ENCODE measurements around the gene TLR2.
"Not testable (repeated sequence)": the region's sequence is repeated elsewhere in the genome, so short reads cannot be mapped to it uniquely, and the experiment has no call there.

TLR2 gene

DNA sequence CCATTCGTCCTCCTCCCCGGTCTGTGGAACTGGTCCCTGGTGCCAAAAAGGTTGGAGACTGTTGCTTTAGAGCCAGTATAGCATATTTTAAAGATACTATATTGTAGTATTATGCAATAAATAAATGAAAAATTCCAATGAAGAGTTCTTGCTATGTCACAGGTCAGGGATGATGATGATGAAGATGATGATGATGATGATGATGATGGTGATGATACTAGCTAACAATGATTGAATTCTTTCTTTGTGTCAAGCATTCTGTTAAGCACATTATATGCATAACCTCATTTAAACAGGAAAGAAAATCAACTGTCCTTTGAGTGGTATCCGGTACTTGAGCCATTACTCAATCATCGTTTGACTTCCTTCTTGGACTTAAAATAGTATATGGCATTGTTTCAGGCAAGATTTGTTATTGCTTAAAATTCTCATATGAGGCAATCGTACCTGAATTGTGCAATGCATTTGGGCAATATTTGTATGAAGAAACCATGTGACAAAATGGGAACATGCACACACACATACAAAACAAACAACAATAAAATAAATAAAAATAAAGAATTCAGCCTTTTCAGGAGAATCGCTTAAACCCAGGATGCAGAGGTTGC, 22.8 kb upstream of the TLR2 start:
- no peak for DNase-seq

DNA sequence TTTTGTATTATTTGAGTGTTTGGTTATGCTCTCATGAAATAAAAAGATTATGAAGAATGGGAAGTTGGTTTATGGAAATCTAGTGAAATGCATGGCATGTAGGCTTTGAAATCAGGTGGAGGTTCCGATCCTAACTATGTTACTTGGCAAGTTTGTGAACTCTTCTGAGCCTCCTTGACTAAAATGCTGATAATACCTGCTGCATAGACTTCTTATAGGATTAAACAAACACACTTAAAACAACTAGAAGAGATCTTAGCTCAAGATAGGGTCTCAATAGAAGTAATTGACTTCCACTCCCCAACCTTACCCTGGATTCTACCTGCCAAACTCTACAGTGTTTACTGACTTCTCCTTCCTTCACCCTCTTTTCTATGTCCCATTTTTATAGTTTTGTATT, 22.2 kb upstream of the TLR2 start:
- DNase-seq: no peak

DNA sequence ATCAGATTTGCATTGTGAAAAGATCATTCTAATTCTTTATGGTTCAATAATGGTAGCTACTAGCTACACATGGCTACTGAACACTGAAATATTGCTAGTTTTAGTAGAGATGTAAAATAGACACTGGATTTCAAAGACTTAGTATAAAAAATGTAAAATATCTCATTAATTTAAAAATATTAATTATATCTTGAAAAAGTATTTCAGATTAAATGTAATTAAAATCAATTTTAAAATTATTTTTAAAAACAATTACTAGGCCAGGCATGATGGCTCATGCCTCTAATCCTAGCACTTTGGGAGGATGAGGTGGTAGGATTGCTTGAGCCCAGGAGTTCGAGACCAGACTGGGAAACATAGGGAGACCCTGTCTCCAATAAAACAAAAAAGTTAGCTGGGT, 20.4 kb upstream of the TLR2 start:
- no peak for DNase-seq

DNA sequence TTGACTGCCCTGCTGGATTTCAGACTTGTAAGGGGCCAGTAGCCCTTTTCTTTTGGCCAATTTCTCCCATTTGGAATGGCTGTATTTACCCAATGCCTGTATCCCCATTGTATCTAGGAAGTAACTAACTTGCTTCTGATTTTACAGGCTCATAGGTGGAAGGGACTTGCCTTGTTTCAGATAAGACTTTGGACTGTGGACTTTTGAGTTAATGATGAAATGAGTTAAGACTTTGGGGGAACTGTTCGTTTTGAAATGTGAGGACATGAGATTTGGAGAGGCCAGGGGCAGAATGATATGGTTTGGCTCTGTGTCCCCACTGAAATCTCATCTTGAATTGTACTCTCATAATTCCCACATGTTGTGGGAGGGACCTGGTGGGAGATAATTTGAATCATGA, 17.6 kb upstream of the TLR2 start:
- not testable (repeated sequence) for DNase-seq

DNA sequence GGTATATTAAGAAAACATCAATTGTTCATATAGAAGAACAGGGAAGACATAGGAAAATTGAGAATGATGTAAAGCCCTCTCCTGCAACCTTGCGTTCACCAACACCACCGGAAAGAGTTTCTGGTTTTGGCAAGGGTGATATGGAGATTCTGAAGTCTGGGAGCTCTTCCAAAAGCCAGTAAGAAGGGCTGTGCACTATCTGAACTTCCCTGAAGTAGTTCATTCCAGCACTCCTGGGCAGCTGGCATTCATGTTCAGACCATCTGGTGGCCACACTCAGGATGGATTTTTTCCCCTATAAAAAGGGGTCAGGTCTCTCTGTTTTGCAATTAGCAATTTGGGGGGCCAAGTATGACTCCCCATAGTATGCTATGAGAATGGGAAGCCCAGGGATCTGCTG, 15.4 kb upstream of the TLR2 start:
- DNase-seq: no peak

DNA sequence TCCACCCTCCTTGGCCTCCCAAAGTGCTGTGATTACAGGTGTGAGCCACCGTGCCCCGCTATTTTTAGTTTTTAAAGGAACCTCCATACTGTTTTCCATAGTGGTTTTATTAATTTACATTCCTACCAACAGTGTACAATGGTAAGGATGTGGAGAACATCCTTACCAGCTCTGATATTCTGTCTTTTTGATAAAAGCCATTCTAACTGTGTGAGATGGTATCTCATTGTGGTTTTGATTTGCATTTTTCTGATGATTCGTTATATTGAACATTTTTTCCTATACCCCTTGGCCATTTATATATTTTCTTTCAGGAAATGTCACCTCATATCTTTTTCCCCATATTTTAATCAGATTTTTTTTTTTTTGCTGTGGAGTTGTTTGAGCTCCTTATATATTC, 14.2 kb upstream of the TLR2 start:
- DNase-seq: no peak

GRCh38 chr4:153676486-153676885, 7.6 kb upstream of the TLR2 start:
- DNase-seq: no peak

DNA sequence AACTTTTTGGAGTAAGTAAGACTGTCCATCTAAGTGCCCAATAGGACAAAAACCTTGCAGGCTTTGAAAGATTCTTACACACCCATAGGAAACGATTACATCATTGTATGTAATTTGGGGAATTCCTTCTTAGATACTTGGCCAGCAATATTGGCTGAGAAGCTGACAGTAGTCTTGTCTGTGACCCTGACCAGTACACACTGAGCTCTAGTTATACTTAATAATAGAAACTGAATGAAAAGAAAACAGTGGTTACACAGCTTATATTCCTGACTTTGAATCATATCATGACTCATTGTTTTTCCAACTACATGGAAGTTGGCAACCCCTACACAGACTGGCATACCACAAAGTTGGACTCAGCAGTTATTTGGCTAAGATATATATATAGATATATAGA, 7.1 kb upstream of the TLR2 start:
- no peak for DNase-seq

- DNase-seq: no peak
These were observed 4.6 kb upstream of the TLR2 start for GRCh38 chr4:153679486-153679885.

- DNase-seq: no peak
These were observed 308 bp upstream of the TLR2 start for GRCh38 chr4:153683763-153684181.

- no peak for DNase-seq
These were observed 891 bp downstream of the TLR2 start for GRCh38 chr4:153684971-153685371.

- DNase-seq: no peak
These were observed 20.4 kb downstream of the TLR2 start for GRCh38 chr4:153704522-153704921.

GRCh38 chr4:153705743-153706468, 21.8 kb downstream of the TLR2 start:
- no peak for DNase-seq

DNA sequence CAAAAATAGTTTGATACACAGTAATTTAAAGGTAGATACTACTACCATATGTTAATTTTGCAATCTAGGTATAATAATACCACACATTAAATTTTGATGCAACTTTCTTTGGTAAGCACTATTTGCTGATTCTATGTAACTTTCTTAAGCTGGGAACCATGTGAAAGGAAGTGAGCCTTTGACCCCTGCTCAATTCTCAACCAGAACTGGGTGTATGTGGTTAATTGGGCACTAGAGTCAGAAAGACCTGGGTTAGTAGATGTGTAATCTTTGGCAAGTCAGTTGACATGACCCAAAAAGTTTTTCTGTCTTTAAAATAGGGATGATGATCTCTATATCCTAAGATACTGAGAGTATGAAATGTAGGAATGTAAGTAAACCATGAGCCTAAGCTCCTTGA, 22.4 kb downstream of the TLR2 start:
- no peak for DNase-seq

GRCh38 chr4:153710681-153711080, 26.6 kb downstream of the TLR2 start:
- no peak for DNase-seq

DNA sequence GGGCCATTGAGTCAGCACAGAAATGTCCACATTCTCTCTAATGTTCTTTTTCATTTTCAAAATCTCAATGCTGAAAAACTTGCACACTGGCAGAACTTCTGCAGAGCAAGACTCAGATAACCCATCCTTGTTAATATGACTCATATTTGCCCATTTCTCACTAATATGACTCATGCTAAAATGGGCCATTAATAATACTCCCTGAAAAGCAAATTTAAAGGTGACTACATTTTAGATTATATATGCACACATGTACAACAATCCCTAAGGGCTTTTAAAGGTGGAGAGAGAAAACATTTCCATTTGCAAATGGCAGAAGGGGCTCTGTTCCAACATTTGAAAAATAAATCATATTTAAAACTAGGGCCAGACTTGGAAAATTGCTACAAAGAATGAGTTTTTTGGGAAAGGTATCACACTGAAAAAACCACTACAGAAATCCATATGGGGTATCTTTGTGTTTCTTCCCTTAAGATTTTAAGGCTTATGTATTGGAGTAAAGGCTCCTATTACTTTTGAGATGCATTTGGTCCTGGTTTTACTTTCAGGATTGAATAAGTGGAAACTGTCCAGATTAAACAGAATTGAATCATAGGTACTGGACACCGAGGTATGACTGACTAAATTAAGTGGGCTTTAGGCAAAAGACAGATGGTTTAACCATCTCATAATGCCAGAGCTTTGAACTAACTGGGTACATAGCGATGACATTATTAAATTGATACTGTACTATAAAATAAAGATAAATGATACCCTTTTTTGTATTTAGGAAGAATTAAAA, 30.0 kb downstream of the TLR2 start:
- DNase-seq: no peak

GRCh38 chr4:153722036-153722435, 38.0 kb downstream of the TLR2 start:
- DNase-seq: no peak

- no peak for DNase-seq
These were observed 40.5 kb downstream of the TLR2 start for GRCh38 chr4:153724606-153725005.

- no peak for DNase-seq
These were observed 41.2 kb downstream of the TLR2 start for GRCh38 chr4:153725136-153725830.

GRCh38 chr4:153725831-153726154, 41.7 kb downstream of the TLR2 start:
- no peak for DNase-seq

- DNase-seq: no peak
These were observed 44.1 kb downstream of the TLR2 start for GRCh38 chr4:153728151-153728550.

- DNase-seq: no peak
These were observed 44.6 kb downstream of the TLR2 start for GRCh38 chr4:153728660-153729059.

GRCh38 chr4:153729895-153730294, 45.8 kb downstream of the TLR2 start:
- no peak for DNase-seq

GRCh38 chr4:153731239-153731638, 47.2 kb downstream of the TLR2 start:
- DNase-seq: no peak
